Natural killer cell (primary cell): ENCODE measurements around the gene STK40. TPM values are rescaled to one million over a fixed set of nuclear protein-coding genes. Genes with fewer than 3 reads are reported as not detected.

ENCODE experiments used
- ATAC-seq, 3 donors: fragments of 150-1000 bp in 2 of 3; fragments of 200-7000 bp in 1 of 3; cut with Tn5 transposase; 1 replicate in 1 of 3; 2 replicates in 2 of 3; pipeline ENCODE4 v1.10.0; 2021; ENCODE audit warnings: mild to moderate bottlenecking in 2 of 3, moderate library complexity in 2 of 3
- DNase-seq, 2 donors: peaks; one replicate each; pipeline versions ENCODE4 v3.0.0 to v3.0.0-alpha.2; 2013 to 2021; ENCODE audit warnings: mixed read lengths in 1 of 2
- H3K27ac ChIP-seq: one replicate; pipeline ENCODE4 v1.5.1; 2013; ENCODE audit warnings: mild to moderate bottlenecking, low read length
- H3K27me3 ChIP-seq: one replicate; pipeline ENCODE4 v1.6.1; 2013; ENCODE audit warnings: low read length; ENCODE audit not compliant: control insufficient read depth, insufficient read depth
- H3K36me3 ChIP-seq: one replicate; pipeline ENCODE4 v1.6.1; 2013; ENCODE audit warnings: low read length; ENCODE audit not compliant: control insufficient read depth, insufficient read depth
- H3K4me1 ChIP-seq: one replicate; pipeline ENCODE4 v1.6.1; 2013; ENCODE audit warnings: low read length; ENCODE audit not compliant: control insufficient read depth, insufficient read depth
- H3K4me3 ChIP-seq: one replicate; pipeline ENCODE4 v1.5.1; 2013; ENCODE audit warnings: low read length
- H3K9me3 ChIP-seq: one replicate; pipeline ENCODE4 v1.6.1; 2013; ENCODE audit warnings: low read length; ENCODE audit not compliant: control insufficient read depth, insufficient read depth
- H3K27ac Mint-ChIP-seq, 2 donors: one replicate each; pipeline ENCODE4 v1.8.0; 2022; ENCODE audit warnings: mild to moderate bottlenecking in 2 of 2, mixed read lengths in 2 of 2, moderate library complexity in 1 of 2
- H3K27me3 Mint-ChIP-seq, 2 donors: one replicate each; pipeline ENCODE4 v1.8.0; 2022; ENCODE audit warnings: low read depth in 2 of 2, mixed read lengths in 2 of 2
- H3K36me3 Mint-ChIP-seq: one replicate; pipeline ENCODE4 v1.8.0; 2022; ENCODE audit warnings: mixed read lengths
- H3K4me1 Mint-ChIP-seq, 2 donors: one replicate each; pipeline ENCODE4 v1.8.0; 2022; ENCODE audit warnings: mixed read lengths in 2 of 2
- H3K4me3 Mint-ChIP-seq: one replicate; pipeline ENCODE4 v1.8.0; 2022; ENCODE audit warnings: mild to moderate bottlenecking, moderate library complexity, mixed read lengths
- H3K9me3 Mint-ChIP-seq, 2 donors: one replicate each; pipeline ENCODE4 v1.8.0; 2022; ENCODE audit warnings: mixed read lengths in 2 of 2
- WGBS: methylation state at CpG from one replicate; pipeline ENCODE4 v1.1.7; 2013; ENCODE audit warnings: missing lambda C conversion rate; ENCODE audit not compliant: insufficient coverage; 5-methylcytosine and 5-hydroxymethylcytosine counted together
- intact Hi-C: fragments of 100-400 bp; cut with micrococcal nuclease; formaldehyde crosslinking; loops from one replicate; pipeline ENCODE4 v1.14.2; 2022
- total RNA-seq, 4 donors: library from RNA; stranded (reverse); fragments of 120-200 nt in 1 of 4; gene quantifications; one replicate each; pipeline versions ENCODE4 v1.2.3 to v1.2.4, GENCODE V29; 2013 to 2022
- TF ChIP-seq, protein P1 (sequence below): fragments of 200-600 bp; IDR thresholded peaks from one replicate; pipeline ENCODE4 v1.8.0; 2022; ENCODE audit warnings: antibody characterized with exemption

The STK40 gene
- total RNA-seq, 3 donors from 2014 or later (not counting 1 experiment from before 2014, with no cell fraction given) = 55.9 to 65.3 (median 59.8) TPM

DNA sequence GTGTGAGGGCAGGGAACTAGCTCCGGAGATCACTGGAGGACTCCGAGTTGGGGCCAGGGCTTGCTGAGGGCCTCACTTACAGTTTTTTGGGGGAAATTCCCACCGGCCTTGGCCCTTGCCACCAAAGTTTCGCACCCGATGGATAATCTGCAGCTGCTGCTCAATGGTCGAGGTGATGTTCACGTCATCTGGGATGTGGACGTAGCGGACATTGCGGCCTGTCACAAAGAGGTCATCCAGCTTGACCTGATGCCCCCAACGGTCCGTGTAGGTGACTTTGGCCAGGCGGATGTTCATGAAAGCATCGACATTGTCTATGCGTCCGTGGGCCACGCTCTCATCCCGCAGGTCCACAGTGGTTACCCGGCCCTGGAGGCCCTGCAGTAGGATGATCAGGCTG is 8.0 kb upstream of the STK40 start:
- H3K4me1 ChIP-seq = peaks cover 46% of the 10 kb centered on the region
- no peaks in the 10 kb centered on the region for H3K9me3 ChIP-seq
- peaks cover 36% of the 10 kb centered on the region for H3K36me3 ChIP-seq
- no peaks in the 10 kb centered on the region for H3K27me3 ChIP-seq
- H3K27ac ChIP-seq = no peak overlapping the region
- 99% methylated on average over 19 of the region's 19 CpGs for WGBS
- H3K4me3 Mint-ChIP-seq = no peak overlapping the region
- peaks cover 23 to 26% of the 10 kb centered on the region in 2 donors for H3K4me1 Mint-ChIP-seq
- no peak overlapping the region for H3K27ac Mint-ChIP-seq
- TF ChIP-seq, protein P1, sequence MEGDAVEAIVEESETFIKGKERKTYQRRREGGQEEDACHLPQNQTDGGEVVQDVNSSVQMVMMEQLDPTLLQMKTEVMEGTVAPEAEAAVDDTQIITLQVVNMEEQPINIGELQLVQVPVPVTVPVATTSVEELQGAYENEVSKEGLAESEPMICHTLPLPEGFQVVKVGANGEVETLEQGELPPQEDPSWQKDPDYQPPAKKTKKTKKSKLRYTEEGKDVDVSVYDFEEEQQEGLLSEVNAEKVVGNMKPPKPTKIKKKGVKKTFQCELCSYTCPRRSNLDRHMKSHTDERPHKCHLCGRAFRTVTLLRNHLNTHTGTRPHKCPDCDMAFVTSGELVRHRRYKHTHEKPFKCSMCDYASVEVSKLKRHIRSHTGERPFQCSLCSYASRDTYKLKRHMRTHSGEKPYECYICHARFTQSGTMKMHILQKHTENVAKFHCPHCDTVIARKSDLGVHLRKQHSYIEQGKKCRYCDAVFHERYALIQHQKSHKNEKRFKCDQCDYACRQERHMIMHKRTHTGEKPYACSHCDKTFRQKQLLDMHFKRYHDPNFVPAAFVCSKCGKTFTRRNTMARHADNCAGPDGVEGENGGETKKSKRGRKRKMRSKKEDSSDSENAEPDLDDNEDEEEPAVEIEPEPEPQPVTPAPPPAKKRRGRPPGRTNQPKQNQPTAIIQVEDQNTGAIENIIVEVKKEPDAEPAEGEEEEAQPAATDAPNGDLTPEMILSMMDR = no peak
- DNase-seq = no peak
- H3K9me3 Mint-ChIP-seq = no peaks in the 10 kb centered on the region
- no peaks in the 10 kb centered on the region for H3K27me3 Mint-ChIP-seq
- intact Hi-C loops = no loop called here
- no peak for ATAC-seq
- H3K4me3 ChIP-seq = no peak overlapping the region
- no peaks in the 10 kb centered on the region for H3K36me3 Mint-ChIP-seq

DNA sequence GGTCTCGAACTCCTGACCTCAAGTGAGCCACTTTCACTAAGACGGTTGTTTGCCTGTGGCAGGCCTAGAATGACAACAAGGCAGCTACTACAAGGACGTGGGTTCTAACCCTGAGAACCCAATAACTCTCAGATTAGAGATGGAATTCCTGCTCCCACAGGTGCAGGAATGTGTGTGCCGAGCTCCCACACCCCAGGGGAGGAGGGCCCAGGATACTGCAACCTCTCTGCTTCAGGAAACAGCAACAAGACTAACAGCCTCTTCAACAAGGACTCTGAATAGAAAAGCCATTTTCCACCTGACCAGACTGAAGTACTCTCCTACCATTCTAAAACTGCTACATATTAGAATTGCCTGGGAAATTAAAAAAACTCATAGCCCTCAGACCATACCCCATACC is 7.1 kb upstream of the STK40 start:
- TF ChIP-seq, protein P1 = no peak
- Histone ChIP-seq H3K36me3 (peaks cover 36% of the 10 kb centered on the region), H3K4me3 (no peak overlapping the region), H3K9me3 (no peaks in the 10 kb centered on the region), H3K27me3 (no peaks in the 10 kb centered on the region), H3K27ac (no peak overlapping the region), H3K4me1 (peaks cover 42% of the 10 kb centered on the region)
- DNase-seq (no peak), ATAC-seq (no peak)
- Mint-ChIP-seq H3K27ac (no peak overlapping the region), H3K9me3 (no peaks in the 10 kb centered on the region), H3K36me3 (no peaks in the 10 kb centered on the region), H3K4me1 (peaks cover 17 to 21% of the 10 kb centered on the region in 2 donors), H3K4me3 (no peak overlapping the region), H3K27me3 (no peaks in the 10 kb centered on the region)
- intact Hi-C loops = no loop called here
- WGBS = 96% methylated on average over 4 of the region's 4 CpGs

DNA sequence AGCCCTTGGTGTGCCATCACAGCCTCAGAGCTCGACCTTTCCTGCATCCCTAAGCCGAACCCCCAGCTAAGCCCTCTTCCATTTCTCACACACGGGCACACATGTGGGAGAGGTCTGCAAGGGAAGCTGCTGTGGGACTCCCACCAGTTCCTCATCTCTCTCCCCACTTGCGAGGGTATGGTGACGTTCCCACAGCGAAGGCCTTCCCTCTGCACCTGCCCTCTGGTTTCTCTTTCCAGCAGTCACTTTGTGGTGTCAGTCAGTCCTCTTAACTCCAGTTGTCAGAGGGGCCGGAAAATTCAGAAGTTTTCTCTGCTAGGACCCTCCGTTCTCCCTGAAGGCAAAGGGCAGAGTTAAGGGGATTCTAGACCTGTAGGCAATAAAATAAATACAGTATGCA is 5.5 kb upstream of the STK40 start:
- ATAC-seq = no peak
- Mint-ChIP-seq H3K9me3 (no peaks in the 10 kb centered on the region), H3K27me3 (no peaks in the 10 kb centered on the region), H3K4me1 (peaks cover 8 to 21% of the 10 kb centered on the region in 2 donors), H3K36me3 (no peaks in the 10 kb centered on the region), H3K4me3 (no peak overlapping the region), H3K27ac (no peak overlapping the region)
- no peak for DNase-seq
- Histone ChIP-seq H3K27me3 (no peaks in the 10 kb centered on the region), H3K4me3 (no peak overlapping the region), H3K27ac (peak overlapping the region; percentile 41), H3K36me3 (peaks cover 36% of the 10 kb centered on the region), H3K4me1 (peaks cover 43% of the 10 kb centered on the region), H3K9me3 (no peaks in the 10 kb centered on the region)
- WGBS = 84% methylated on average over 8 of the region's 8 CpGs
- intact Hi-C loops = no loop called here
- TF ChIP-seq, protein P1 = no peak

DNA sequence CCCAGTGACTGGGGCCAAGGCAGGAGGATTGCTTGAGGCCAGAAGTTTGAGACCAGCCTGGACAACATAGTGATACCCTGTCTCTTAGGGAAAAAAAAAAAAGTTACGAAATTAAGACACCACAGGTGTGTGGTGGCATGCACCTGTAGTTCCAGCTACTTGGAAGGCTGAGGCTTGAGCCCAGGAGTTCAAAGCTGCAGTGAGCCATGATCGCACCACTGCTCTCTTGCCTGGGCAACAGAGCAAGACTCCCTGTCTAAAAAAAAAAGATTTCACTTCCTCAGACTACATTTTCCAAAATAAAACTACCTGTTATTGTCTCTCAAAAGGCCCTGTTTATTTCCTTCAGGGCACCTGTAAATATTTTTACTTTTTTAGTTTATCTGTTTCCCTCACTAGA is 4.7 kb upstream of the STK40 start:
- 67% methylated on average over 2 of the region's 2 CpGs for WGBS
- H3K36me3 ChIP-seq = peaks cover 36% of the 10 kb centered on the region

More for the DNA sequence above, 4.7 kb upstream of the STK40 start:
- no peak overlapping the region for H3K27ac Mint-ChIP-seq
- Histone ChIP-seq H3K27ac (peak overlapping the region; percentile 46), H3K4me1 (peaks cover 44% of the 10 kb centered on the region), H3K9me3 (no peaks in the 10 kb centered on the region), H3K27me3 (no peaks in the 10 kb centered on the region), H3K4me3 (no peak overlapping the region)
- ATAC-seq (no peak), DNase-seq (no peak)
- peaks cover 11 to 24% of the 10 kb centered on the region in 2 donors for H3K4me1 Mint-ChIP-seq
- TF ChIP-seq, protein P1 = no peak
- intact Hi-C loops = no loop called here
- no peaks in the 10 kb centered on the region for H3K9me3 Mint-ChIP-seq
- no peak overlapping the region for H3K4me3 Mint-ChIP-seq
- H3K36me3 Mint-ChIP-seq = no peaks in the 10 kb centered on the region
- no peaks in the 10 kb centered on the region for H3K27me3 Mint-ChIP-seq
